HCT116 (cell line): Measurements from ENCODE around the gene CIAO2B. TPM values are rescaled to one million over a fixed set of nuclear protein-coding genes. Genes with fewer than 3 reads are reported as not detected.

Experiments
- ATAC-seq: fragments of 200-7000 bp; cut with Tn5 transposase; 2 replicates; pipeline ENCODE4 v1.9.1; 2020; ENCODE audit warnings: mild to moderate bottlenecking, moderate library complexity
- BruUV-seq: library from RNA; stranded (reverse); fragments of 400-500 nt; replicated peaks from 2 replicates; lab custom pipeline; 2021; lab: Mats Ljungman, UMichigan
- CTCF ChIA-PET: fragments of 300-600 bp; sonication (Branson Sonifier 250); formaldehyde crosslinking; loops from one replicate; lab custom pipeline; 2021; ENCODE audit warnings: antibody characterized with exemption; lab: Charles Lee
- POLR2A ChIA-PET: fragments of 300-600, 350-600 bp; sonication (Branson Sonifier 250); formaldehyde crosslinking; loops from one replicate; lab custom pipeline; 2021; ENCODE audit warnings: antibody characterized with exemption; lab: Charles Lee
- RAD21 ChIA-PET, 2 experiments: fragments of 300-600 bp; sonication (Branson Sonifier 250); formaldehyde crosslinking; loops; one replicate each; lab custom pipeline; 2023; ENCODE audit warnings: low total read pairs in 2 of 2; ENCODE audit not compliant: uncharacterized antibody in 2 of 2, unreplicated experiment in 2 of 2, low non-redundant PET in 1 of 2; lab: Charles Lee
- DNase-seq: peaks from one replicate; pipeline ENCODE4 v3.0.0-alpha.2; 2010; ENCODE audit warnings: low read depth, low spot score
- H2AFZ ChIP-seq: fragments of 200-600 bp; shearing (Covaris generic), sonication (generic); 2 replicates; pipeline ENCODE4 v1.6.1; 2017; ENCODE audit warnings: low read depth, mixed run types, mixed read lengths, antibody characterized with exemption, low read length; ENCODE audit not compliant: poor library complexity, severe bottlenecking
- H3K27ac ChIP-seq: 2 replicates; pipeline ENCODE4 v1.5.1; 2012; ENCODE audit warnings: low read depth, low read length
- H3K27me3 ChIP-seq: fragments of 200-600 bp; sonication (generic); 2 replicates; pipeline ENCODE4 v1.6.1; 2016; ENCODE audit warnings: mixed run types, low read length, mixed read lengths; ENCODE audit not compliant: insufficient read depth
- H3K36me3 ChIP-seq, 2 experiments: fragments of 200-500 bp in 1 of 2; fragments of 200-600 bp in 1 of 2; sonication (Bioruptor generic) in 1 of 2; sonication (generic) in 1 of 2; 2 replicates each; pipeline versions ENCODE4 v1.5.1 to v1.6.1; 2014 to 2016; ENCODE audit warnings: low read length in 2 of 2, inconsistent platforms in 1 of 2, mixed read lengths in 1 of 2, mixed run types in 1 of 2; ENCODE audit not compliant: insufficient read depth in 2 of 2, control insufficient read depth in 1 of 2
- H3K4me1 ChIP-seq, 2 experiments: fragments of 200-600 bp in 1 of 2; sonication (generic) in 1 of 2; 2 replicates each; pipeline versions ENCODE4 v1.5.1 to v1.6.1; 2012 to 2017; ENCODE audit warnings: low read length in 2 of 2, inconsistent platforms in 1 of 2, mild to moderate bottlenecking in 1 of 2, mixed read lengths in 1 of 2, mixed run types in 1 of 2, moderate library complexity in 1 of 2; ENCODE audit not compliant: insufficient read depth in 2 of 2, control insufficient read depth in 1 of 2
- H3K4me2 ChIP-seq: fragments of 200-600 bp; sonication (generic); 2 replicates; pipeline ENCODE4 v1.6.1; 2017; ENCODE audit warnings: mixed run types, low read length, mixed read lengths
- H3K4me3 ChIP-seq, 2 experiments: fragments of 200-600 bp in 1 of 2; sonication (generic) in 1 of 2; replicated peaks in 1 of 2; 2 replicates each; pipeline ENCODE4 v1.5.1; 2011 to 2016; ENCODE audit warnings: low read length in 2 of 2, control low read depth in 1 of 2, low read depth in 1 of 2, mild to moderate bottlenecking in 1 of 2, mixed read lengths in 1 of 2, mixed run types in 1 of 2
- H3K79me2 ChIP-seq: fragments of 200-600 bp; sonication (generic); 2 replicates; pipeline ENCODE4 v1.6.1; 2017; ENCODE audit warnings: mild to moderate bottlenecking, mixed run types, low read length, moderate library complexity, mixed read lengths; ENCODE audit not compliant: insufficient read depth
- H3K9ac ChIP-seq: fragments of 200-600 bp; sonication (generic); 2 replicates; pipeline ENCODE4 v1.6.1; 2016; ENCODE audit warnings: low read length, mixed read lengths
- H3K9me2 ChIP-seq: fragments of 200-600 bp; sonication (generic), shearing (Covaris generic); 2 replicates; pipeline ENCODE4 v1.6.1; 2017; ENCODE audit warnings: mixed run types, mild to moderate bottlenecking, moderate library complexity; ENCODE audit not compliant: insufficient read depth
- H3K9me3 ChIP-seq, 2 experiments: fragments of 200-500 bp in 1 of 2; fragments of 200-600 bp in 1 of 2; sonication (Bioruptor generic) in 1 of 2; sonication (generic) in 1 of 2; 2 replicates each; pipeline ENCODE4 v1.6.1; 2014 to 2017; ENCODE audit warnings: low read length in 2 of 2, mixed read lengths in 2 of 2, inconsistent platforms in 1 of 2, low read depth in 1 of 2, mild to moderate bottlenecking in 1 of 2, mixed run types in 1 of 2, moderate library complexity in 1 of 2; ENCODE audit not compliant: control insufficient read depth in 1 of 2, insufficient read depth in 1 of 2
- H4K20me1 ChIP-seq: fragments of 200-600 bp; sonication (generic), shearing (Covaris generic); 2 replicates; pipeline ENCODE4 v1.6.1; 2017; ENCODE audit warnings: mixed run types, mild to moderate bottlenecking, moderate library complexity; ENCODE audit not compliant: insufficient read depth
- JUND ChIP-seq: IDR thresholded peaks from 2 replicates; pipeline ENCODE4 v1.6.1; 2012
- TCF7L2 ChIP-seq: IDR thresholded peaks from 2 replicates; pipeline ENCODE4 v1.7.0; 2011; ENCODE audit warnings: borderline replicate concordance, inconsistent platforms; ENCODE audit not compliant: insufficient read depth, insufficient read length; ENCODE audit errors: extremely low read depth
- intact Hi-C: fragments of 100-400 bp; cut with micrococcal nuclease; formaldehyde crosslinking; loops from 2 replicates; pipeline ENCODE4 v1.10.0; 2022
- total RNA-seq: library from RNA; stranded (reverse); gene quantifications from one replicate; pipeline ENCODE4 v1.2.1, GENCODE V29; 2021; ENCODE audit not compliant: unreplicated experiment
- TF ChIP-seq, protein P1 (sequence below), 3 experiments: fragments of 200-600 bp in 1 of 3; sonication (generic) in 1 of 3; IDR thresholded peaks in 2 of 3; conservative IDR thresholded peaks in 1 of 3; 2 replicates each; pipeline ENCODE4 v1.5.1; 2012 to 2017; ENCODE audit warnings: low read depth in 2 of 3, low read length in 2 of 3, antibody characterized with exemption in 1 of 3, borderline replicate concordance in 1 of 3, control low read depth in 1 of 3, mild to moderate bottlenecking in 1 of 3, mixed read lengths in 1 of 3, mixed run types in 1 of 3, moderate library complexity in 1 of 3; ENCODE audit not compliant: insufficient read depth in 1 of 3
- TF ChIP-seq, protein P2 (sequence below): IDR thresholded peaks from 2 replicates; pipeline ENCODE4 v1.6.1; 2011; ENCODE audit warnings: mild to moderate bottlenecking, low read length, moderate library complexity; ENCODE audit not compliant: insufficient replicate concordance; ENCODE audit errors: extremely low read depth

The CIAO2B gene
- total RNA-seq, 1 experiment from 2014 or later, result 113 TPM

DNA sequence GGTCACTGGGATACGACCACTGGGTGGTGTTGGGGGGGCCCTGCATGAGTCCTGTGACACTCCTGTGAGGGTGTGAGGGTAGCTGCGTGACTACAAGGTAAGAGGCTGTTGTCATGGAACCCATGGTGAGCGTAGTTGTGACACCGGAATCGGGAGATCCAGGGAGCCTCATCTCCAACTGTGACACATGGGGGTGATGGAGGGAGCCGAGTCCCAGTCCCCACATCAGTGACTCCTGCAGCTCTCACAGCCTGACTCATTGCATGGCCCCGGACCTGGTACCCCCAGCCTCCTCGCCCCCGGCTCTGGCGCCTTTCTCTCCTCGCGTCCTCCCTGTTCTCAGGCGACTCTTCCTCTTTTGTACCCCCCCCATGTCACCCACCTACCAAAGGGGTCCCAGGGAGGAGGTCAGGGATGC, 29.8 kb downstream of the CIAO2B start:
- Histone ChIP-seq H3K36me3 (no peaks in the 10 kb centered on the region), H2AFZ (no peak overlapping the region), H4K20me1 (no peaks in the 10 kb centered on the region), H3K4me2 (no peak overlapping the region), H3K27me3 (no peaks in the 10 kb centered on the region), H3K79me2 (no peaks in the 10 kb centered on the region), H3K9me2 (no peaks in the 10 kb centered on the region), H3K27ac (no peak overlapping the region), H3K9ac (no peak overlapping the region), H3K4me1 (peaks cover 17% of the 10 kb centered on the region in 2 experiments), H3K9me3 (no peaks in the 10 kb centered on the region), H3K4me3 (no peak overlapping the region)
- ChIA-PET RAD21 (no interaction called here), CTCF (interaction anchor here (1.3 to 1.5 kb wide), 2 partner anchors 9 to 24 kb away, joined by 3 read pairs; no protein-coding TSS in a partner anchor), POLR2A (no interaction called here)
- no TSS peak for BruUV-seq
- DNase-seq, result no peak
- TF ChIP-seq JUND, result no peak
- TF ChIP-seq TCF7L2, result no peak
- TF ChIP-seq, protein P1, sequence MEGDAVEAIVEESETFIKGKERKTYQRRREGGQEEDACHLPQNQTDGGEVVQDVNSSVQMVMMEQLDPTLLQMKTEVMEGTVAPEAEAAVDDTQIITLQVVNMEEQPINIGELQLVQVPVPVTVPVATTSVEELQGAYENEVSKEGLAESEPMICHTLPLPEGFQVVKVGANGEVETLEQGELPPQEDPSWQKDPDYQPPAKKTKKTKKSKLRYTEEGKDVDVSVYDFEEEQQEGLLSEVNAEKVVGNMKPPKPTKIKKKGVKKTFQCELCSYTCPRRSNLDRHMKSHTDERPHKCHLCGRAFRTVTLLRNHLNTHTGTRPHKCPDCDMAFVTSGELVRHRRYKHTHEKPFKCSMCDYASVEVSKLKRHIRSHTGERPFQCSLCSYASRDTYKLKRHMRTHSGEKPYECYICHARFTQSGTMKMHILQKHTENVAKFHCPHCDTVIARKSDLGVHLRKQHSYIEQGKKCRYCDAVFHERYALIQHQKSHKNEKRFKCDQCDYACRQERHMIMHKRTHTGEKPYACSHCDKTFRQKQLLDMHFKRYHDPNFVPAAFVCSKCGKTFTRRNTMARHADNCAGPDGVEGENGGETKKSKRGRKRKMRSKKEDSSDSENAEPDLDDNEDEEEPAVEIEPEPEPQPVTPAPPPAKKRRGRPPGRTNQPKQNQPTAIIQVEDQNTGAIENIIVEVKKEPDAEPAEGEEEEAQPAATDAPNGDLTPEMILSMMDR (IDR thresholded peaks at IDR 0.05 in 2 of 3, conservative IDR thresholded peaks at IDR 0.05 in 1 of 3; ENCODE audit: borderline replicate concordance in 1 of 3, insufficient read depth in 1 of 3, low read depth in 2 of 3, low read length in 2 of 3), result no peak
- TF ChIP-seq, protein P2, sequence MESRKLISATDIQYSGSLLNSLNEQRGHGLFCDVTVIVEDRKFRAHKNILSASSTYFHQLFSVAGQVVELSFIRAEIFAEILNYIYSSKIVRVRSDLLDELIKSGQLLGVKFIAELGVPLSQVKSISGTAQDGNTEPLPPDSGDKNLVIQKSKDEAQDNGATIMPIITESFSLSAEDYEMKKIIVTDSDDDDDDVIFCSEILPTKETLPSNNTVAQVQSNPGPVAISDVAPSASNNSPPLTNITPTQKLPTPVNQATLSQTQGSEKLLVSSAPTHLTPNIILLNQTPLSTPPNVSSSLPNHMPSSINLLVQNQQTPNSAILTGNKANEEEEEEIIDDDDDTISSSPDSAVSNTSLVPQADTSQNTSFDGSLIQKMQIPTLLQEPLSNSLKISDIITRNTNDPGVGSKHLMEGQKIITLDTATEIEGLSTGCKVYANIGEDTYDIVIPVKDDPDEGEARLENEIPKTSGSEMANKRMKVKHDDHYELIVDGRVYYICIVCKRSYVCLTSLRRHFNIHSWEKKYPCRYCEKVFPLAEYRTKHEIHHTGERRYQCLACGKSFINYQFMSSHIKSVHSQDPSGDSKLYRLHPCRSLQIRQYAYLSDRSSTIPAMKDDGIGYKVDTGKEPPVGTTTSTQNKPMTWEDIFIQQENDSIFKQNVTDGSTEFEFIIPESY, result no peak
- intact Hi-C loops, result no loop called here
- ATAC-seq, result no peak
